ENCODE results near the gene MT1E. TPM values are rescaled to one million over a fixed set of nuclear protein-coding genes. Genes with fewer than 3 reads are reported as not detected.

Gene MT1E
- total and polyA plus RNA-seq, 2 donors from 2014 or later, result 191 to 258 TPM

DNA sequence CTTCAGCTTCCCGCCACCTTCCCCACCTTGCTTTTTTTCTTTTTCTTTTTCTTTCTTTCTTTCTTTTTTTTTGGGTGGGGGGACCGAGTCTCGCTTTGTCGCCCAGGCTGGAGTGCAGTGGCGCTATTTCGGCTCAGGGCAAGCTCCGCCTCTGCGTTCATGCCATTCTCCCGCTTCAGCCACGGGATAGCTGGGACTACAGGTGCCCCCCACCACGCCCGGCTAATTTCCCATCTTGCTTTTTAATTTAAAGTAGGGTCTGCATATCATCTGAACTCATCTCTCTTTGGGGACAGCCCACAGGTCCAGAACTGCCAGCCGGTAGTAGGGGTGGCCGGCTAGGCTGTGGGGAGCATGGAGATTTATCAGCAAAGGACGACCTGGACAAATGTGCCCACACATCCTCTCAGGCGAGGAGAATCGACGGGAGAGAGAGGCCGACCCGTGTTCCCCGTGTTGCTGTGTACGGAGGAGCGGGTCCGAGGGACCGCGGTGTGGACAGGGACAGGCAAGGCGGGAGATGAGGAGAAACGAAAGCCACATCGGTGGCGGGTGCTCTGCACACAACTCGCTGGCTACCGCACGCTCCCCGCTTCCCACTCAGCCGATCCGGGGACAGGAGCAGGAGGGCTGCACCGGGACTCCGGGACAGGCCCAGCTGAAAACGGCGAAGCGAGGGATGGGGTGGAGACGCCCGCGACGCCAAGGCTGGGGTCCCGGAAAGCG, 9.3 kb downstream of the MT1E start:
- intact Hi-C loops (cut with DNase I), result no loop called here
- H3K9me3 ChIP-seq (ENCODE audit: control insufficient read depth in 2 of 3, insufficient read depth in 1 of 3, low read length in 3 of 3), result no peaks in the 10 kb centered on the region
- no peak for DNase-seq
- no peak overlapping the region for H3K9ac ChIP-seq (ENCODE audit: low read length in 3 of 3)
- no peak for FAIRE-seq
- peaks cover 0 to 15% (median 0%) of the 10 kb centered on the region in 3 donors for H3K4me1 ChIP-seq (ENCODE audit: control insufficient read depth in 2 of 3, insufficient read depth in 2 of 3, low read depth in 1 of 3, low read length in 3 of 3)
- TF ChIP-seq, protein P1, sequence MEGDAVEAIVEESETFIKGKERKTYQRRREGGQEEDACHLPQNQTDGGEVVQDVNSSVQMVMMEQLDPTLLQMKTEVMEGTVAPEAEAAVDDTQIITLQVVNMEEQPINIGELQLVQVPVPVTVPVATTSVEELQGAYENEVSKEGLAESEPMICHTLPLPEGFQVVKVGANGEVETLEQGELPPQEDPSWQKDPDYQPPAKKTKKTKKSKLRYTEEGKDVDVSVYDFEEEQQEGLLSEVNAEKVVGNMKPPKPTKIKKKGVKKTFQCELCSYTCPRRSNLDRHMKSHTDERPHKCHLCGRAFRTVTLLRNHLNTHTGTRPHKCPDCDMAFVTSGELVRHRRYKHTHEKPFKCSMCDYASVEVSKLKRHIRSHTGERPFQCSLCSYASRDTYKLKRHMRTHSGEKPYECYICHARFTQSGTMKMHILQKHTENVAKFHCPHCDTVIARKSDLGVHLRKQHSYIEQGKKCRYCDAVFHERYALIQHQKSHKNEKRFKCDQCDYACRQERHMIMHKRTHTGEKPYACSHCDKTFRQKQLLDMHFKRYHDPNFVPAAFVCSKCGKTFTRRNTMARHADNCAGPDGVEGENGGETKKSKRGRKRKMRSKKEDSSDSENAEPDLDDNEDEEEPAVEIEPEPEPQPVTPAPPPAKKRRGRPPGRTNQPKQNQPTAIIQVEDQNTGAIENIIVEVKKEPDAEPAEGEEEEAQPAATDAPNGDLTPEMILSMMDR (IDR thresholded peaks at IDR 0.05; ENCODE audit: borderline replicate concordance, extremely low read depth, insufficient read depth), result no peak
- no peaks in the 10 kb centered on the region for H3K36me3 ChIP-seq (ENCODE audit: control insufficient read depth in 2 of 3, insufficient read depth in 3 of 3, low read length in 3 of 3)
- H3K4me3 ChIP-seq (ENCODE audit: low read length in 3 of 3), result no peak overlapping the region
- peaks cover 67% of the 10 kb centered on the region for H3K27me3 ChIP-seq (ENCODE audit: control insufficient read depth, insufficient read depth, low read length)
- H3K27ac ChIP-seq (ENCODE audit: low read depth in 2 of 2, low read length in 2 of 2), result no peak overlapping the region

- Histone ChIP-seq H3K4me1 (ENCODE audit: control insufficient read depth in 2 of 3, insufficient read depth in 2 of 3, low read depth in 1 of 3, low read length in 3 of 3) (peaks cover 0 to 15% (median 0%) of the 10 kb centered on the region in 3 donors), H3K27ac (ENCODE audit: low read depth in 2 of 2, low read length in 2 of 2) (no peak overlapping the region), H3K4me3 (ENCODE audit: low read length in 3 of 3) (no peak overlapping the region), H3K27me3 (ENCODE audit: control insufficient read depth, insufficient read depth, low read length) (peaks cover 72% of the 10 kb centered on the region), H3K9ac (ENCODE audit: low read length in 3 of 3) (no peak overlapping the region), H3K36me3 (ENCODE audit: control insufficient read depth in 2 of 3, insufficient read depth in 3 of 3, low read length in 3 of 3) (no peaks in the 10 kb centered on the region), H3K9me3 (ENCODE audit: control insufficient read depth in 2 of 3, insufficient read depth in 1 of 3, low read length in 3 of 3) (no peaks in the 10 kb centered on the region)
- TF ChIP-seq, protein P1 (IDR thresholded peaks at IDR 0.05; ENCODE audit: borderline replicate concordance, extremely low read depth, insufficient read depth), result no peak
- DNase-seq (no peak), FAIRE-seq (no peak)
- intact Hi-C loops (cut with DNase I), result no loop called here
Measured at GRCh38 chr16:56635441-56635967, 9.9 kb downstream of the MT1E start.

- H3K4me3 ChIP-seq (ENCODE audit: low read length in 3 of 3), result no peak overlapping the region
- TF ChIP-seq, protein P1 (IDR thresholded peaks at IDR 0.05; ENCODE audit: borderline replicate concordance, extremely low read depth, insufficient read depth), result no peak
- no peak overlapping the region for H3K9ac ChIP-seq (ENCODE audit: low read length in 3 of 3)
- intact Hi-C loops (cut with DNase I), result no loop called here
- no peak overlapping the region for H3K27ac ChIP-seq (ENCODE audit: low read depth in 2 of 2, low read length in 2 of 2)
- peaks cover 75% of the 10 kb centered on the region for H3K27me3 ChIP-seq (ENCODE audit: control insufficient read depth, insufficient read depth, low read length)
- no peaks in the 10 kb centered on the region for H3K36me3 ChIP-seq (ENCODE audit: control insufficient read depth in 2 of 3, insufficient read depth in 3 of 3, low read length in 3 of 3)
- no peak for FAIRE-seq
- DNase-seq, result no peak
- no peaks in the 10 kb centered on the region for H3K9me3 ChIP-seq (ENCODE audit: control insufficient read depth in 2 of 3, insufficient read depth in 1 of 3, low read length in 3 of 3)
- H3K4me1 ChIP-seq (ENCODE audit: control insufficient read depth in 2 of 3, insufficient read depth in 2 of 3, low read depth in 1 of 3, low read length in 3 of 3), result peaks cover 0 to 14% (median 0%) of the 10 kb centered on the region in 3 donors
Measured at GRCh38 chr16:56636616-56637413, 11.2 kb downstream of the MT1E start.

All from kidney (tissue), 14 donors.